GM12864 (cell line): ENCODE measurements around the gene PRLR.

ENCODE experiments used
- DNase-seq: peaks from one replicate; pipeline ENCODE4 v3.0.0-alpha.2; 2011; ENCODE audit warnings: low read depth
- H3K4me3 ChIP-seq: 2 replicates; pipeline ENCODE4 v1.5.1; 2011; ENCODE audit warnings: mild to moderate bottlenecking, low read depth, low read length, control low read depth
- TF ChIP-seq, protein P1 (sequence below): IDR thresholded peaks from 2 replicates; pipeline ENCODE4 v1.5.1; 2011; ENCODE audit warnings: low read depth, mild to moderate bottlenecking, moderate library complexity, low read length, control low read depth, inconsistent platforms; ENCODE audit errors: missing control alignments

Gene PRLR

DNA sequence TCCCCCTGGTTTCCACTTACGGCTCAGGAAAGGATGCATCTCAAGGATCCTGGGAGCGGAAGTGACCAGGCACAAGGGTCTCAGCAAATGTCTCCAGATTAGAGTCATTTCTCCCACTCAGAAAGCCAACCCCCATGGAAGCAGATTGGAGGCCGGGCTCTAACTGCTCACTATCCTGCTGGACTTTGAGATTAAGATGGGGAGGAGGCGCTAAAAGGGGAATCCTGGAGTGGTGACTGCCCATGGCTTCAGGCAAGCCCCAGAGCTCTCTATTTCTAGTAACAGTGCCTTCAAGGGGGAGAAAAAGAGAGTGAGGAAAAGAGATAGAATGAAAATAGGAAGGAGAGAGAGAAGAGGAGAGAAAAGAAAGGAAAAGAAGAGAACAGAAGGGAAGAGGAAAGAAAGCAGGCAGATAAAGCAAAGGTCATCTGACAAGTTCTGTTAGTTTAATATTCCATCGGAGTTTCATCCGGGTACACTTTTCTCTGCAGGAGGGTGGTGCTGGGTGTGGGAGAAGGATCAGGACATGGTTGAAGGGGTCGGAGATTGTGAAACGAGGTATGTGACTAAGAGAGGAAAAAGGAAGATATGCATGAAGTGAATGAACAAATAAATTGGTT, 182.4 kb downstream of the PRLR start, which contains the start of gene AGXT2:
AGXT2 (minus strand) TSS at position 165 of the 620 bp plus-strand sequence; CDS start at position 108, 57 bp downstream.
- DNase-seq, result no peak
- H3K4me3 ChIP-seq, result no peak within 1 kb of the TSS
- TF ChIP-seq, protein P1, sequence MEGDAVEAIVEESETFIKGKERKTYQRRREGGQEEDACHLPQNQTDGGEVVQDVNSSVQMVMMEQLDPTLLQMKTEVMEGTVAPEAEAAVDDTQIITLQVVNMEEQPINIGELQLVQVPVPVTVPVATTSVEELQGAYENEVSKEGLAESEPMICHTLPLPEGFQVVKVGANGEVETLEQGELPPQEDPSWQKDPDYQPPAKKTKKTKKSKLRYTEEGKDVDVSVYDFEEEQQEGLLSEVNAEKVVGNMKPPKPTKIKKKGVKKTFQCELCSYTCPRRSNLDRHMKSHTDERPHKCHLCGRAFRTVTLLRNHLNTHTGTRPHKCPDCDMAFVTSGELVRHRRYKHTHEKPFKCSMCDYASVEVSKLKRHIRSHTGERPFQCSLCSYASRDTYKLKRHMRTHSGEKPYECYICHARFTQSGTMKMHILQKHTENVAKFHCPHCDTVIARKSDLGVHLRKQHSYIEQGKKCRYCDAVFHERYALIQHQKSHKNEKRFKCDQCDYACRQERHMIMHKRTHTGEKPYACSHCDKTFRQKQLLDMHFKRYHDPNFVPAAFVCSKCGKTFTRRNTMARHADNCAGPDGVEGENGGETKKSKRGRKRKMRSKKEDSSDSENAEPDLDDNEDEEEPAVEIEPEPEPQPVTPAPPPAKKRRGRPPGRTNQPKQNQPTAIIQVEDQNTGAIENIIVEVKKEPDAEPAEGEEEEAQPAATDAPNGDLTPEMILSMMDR, result no peak

DNA sequence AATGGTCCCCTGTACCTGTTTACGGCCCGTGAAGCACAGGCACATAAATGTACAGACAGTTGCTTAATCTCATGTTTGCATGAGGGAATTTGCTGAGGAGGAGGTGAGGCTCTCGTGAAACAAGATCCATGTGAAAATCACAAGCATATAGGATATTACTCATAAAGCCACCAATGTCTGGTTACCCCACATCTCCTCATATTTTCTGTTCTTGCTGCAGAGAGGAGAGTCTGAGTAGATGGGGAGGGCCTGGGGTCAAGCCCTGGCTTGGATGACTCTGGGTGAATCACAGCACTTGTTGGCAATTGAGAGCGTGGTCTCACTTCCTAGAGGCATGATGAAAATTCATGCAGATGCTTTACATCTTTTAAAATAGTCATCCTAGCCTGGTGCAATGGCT, 183.5 kb downstream of the PRLR start:
- TF ChIP-seq, protein P1, result no peak
- H3K4me3 ChIP-seq, result no peak overlapping the region
- DNase-seq, result no peak

DNA sequence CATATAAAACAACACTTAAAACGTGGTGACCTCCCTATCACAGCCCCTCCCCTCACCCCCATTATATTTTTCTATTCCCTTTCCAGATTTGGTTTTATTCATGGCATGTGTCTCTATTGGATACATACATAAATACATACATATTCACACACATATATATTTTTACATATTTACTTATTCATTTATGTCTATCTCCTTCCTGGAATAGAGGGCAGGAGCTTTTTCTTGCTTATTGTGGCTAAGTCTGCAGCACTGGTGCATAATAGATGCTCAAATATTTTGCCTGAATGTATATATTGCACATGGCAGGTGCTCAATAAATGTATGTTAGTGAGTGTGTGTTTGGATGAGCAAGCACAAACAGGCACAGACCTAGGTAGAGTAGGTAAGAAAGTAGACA, 185.0 kb downstream of the PRLR start:
- TF ChIP-seq, protein P1, result no peak
- no peak overlapping the region for H3K4me3 ChIP-seq
- no peak for DNase-seq

DNA sequence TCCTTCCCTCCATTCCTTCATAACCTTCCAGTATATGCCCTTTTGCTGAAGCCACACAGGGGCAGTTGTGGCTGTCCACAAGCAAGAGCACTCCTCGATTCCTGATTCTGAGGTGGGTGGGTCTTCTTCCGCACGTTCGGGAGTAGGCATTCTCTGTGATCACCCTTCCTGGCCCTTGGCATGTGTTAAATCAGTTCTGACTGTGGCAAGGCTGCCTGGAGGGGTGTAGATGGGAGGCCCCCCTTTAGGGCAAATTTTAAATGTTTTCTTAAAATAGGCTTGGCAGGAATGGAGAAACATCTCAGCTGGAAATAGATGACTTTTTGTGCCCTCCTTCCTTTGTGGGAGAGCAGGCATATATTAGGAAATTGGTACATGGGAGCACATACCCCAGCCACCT, 185.6 kb downstream of the PRLR start:
- TF ChIP-seq, protein P1, result no peak
- no peak overlapping the region for H3K4me3 ChIP-seq
- DNase-seq, result no peak

DNA sequence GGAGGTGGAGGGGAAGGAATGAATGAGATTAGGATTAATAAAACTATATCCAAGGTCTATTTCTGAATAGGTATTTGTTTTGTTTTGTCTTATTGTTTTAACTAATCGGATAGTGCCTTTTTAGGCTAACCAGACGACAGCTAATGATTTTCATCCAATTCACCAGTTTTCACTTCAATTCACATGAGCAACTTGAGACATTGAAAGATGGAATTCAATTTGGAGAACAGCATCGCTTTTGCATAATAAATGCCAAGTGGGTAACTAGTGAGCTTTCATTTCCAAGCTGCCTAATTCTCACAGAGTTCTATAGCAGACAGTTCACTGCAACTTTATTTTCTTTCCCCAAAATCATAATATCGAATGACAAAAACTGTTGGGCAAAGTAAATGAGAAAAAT, 187.5 kb downstream of the PRLR start:
- no peak for DNase-seq
- TF ChIP-seq, protein P1, result no peak
- no peak overlapping the region for H3K4me3 ChIP-seq

DNA sequence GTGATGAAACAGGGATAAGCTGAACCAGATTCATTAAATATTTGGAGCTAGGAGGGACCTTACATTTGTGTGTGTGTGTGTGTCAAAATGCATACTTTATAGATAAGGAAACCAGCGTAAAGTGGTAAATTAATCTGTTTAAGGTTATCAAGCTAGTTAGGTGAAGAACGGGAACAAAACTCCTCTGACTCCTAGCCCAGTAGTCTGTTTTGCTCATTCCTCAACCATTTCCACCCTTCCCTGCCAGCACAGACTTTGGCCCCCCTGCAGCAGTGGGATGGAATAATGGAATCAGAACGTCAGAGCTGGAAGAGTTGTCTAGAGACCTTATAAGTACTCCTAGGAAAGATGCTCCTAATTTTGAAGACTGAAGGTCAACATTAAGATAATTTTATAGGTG, 189.0 kb downstream of the PRLR start:
- TF ChIP-seq, protein P1, result no peak
- H3K4me3 ChIP-seq, result no peak overlapping the region
- DNase-seq, result no peak

DNA sequence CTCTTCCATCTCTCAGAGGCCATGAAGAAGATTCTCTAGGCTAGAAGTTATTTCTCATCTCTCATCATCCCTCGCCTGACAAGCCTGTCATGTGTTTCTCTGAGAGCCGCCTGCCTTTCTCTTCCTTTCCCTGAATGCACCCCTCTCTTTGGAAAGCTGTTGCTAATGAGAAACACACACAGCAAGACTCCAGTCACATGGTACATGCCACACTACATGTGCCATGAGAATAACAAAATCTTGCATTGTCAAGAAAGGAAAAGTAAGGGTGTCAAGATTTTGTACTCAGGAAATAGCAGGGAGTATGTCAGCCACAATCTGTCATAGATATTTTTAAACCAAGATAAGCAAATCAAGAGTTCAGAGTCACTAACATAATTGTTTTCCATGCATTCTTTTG, 191.4 kb downstream of the PRLR start:
- no peak for DNase-seq
- no peak overlapping the region for H3K4me3 ChIP-seq
- TF ChIP-seq, protein P1, result no peak
